8988T (cell line): ENCODE data around the gene SIX2.

Source experiments
- DNase-seq: peaks from one replicate; pipeline ENCODE4 v3.0.0; 2011

Gene SIX2

GRCh38 chr2:45000921-45001868 is 8.1 kb downstream of the SIX2 start:
- DNase-seq = no peak

- DNase-seq = no peak
Measured at GRCh38 chr2:45000341-45000901, 8.8 kb downstream of the SIX2 start.

- DNase-seq = no peak
Measured at GRCh38 chr2:44999540-44999939, 9.7 kb downstream of the SIX2 start.

GRCh38 chr2:44997963-44998362 is 11.3 kb downstream of the SIX2 start:
- DNase-seq = no peak

GRCh38 chr2:44996356-44996755 is 12.9 kb downstream of the SIX2 start:
- DNase-seq = no peak

- no peak for DNase-seq
Measured at GRCh38 chr2:44994377-44994776, 14.9 kb downstream of the SIX2 start.

GRCh38 chr2:44989176-44989575 is 20.1 kb downstream of the SIX2 start:
- DNase-seq = no peak

- DNase-seq = no peak
Measured at GRCh38 chr2:44983836-44984604, 25.2 kb downstream of the SIX2 start.

- DNase-seq = peak; percentile 63
Measured at GRCh38 chr2:44981714-44982108, 27.5 kb downstream of the SIX2 start.

GRCh38 chr2:44980751-44981713 is 28.2 kb downstream of the SIX2 start:
- DNase-seq = no peak

- no peak for DNase-seq
Measured at GRCh38 chr2:44979581-44979980, 29.7 kb downstream of the SIX2 start.

- DNase-seq = no peak
Measured at GRCh38 chr2:44975571-44976450, 33.4 kb downstream of the SIX2 start.

GRCh38 chr2:44974064-44974715 is 35.1 kb downstream of the SIX2 start:
- DNase-seq = peak; percentile 62

GRCh38 chr2:44972771-44973535 is 36.3 kb downstream of the SIX2 start:
- DNase-seq = no peak

- no peak for DNase-seq
Measured at GRCh38 chr2:44970846-44971450, 38.3 kb downstream of the SIX2 start.

- no peak for DNase-seq
Measured at GRCh38 chr2:44969936-44970335, 39.3 kb downstream of the SIX2 start.

- no peak for DNase-seq
Measured at GRCh38 chr2:44967727-44968432, 41.4 kb downstream of the SIX2 start.

GRCh38 chr2:44967056-44967455 is 42.2 kb downstream of the SIX2 start:
- no peak for DNase-seq

GRCh38 chr2:44965684-44966083 is 43.6 kb downstream of the SIX2 start:
- DNase-seq = no peak
